ENCODE measurements around the gene PPP1R14C.

Gene PPP1R14C

DNA sequence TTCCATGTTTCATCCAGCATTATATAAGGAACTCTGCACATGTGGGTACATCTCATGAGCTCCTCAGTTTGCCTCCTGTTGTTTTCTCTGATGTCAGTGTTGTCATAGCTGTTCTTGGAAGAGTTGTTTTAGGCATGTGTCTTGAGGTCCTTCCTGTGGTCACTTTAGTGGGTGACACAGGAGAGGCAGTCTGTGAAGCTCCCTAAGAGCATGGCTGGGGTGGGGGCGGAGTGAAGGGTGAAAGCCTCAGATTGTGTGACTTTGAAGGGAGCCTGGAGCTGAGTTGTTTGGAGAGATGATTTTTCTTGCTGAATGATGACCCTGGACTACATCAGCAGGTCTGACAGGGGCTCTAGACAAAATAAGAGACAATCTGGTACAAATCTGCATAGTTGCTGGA, 37.7 kb downstream of the PPP1R14C start:
- Histone ChIP-seq H3K9me3 (ENCODE audit: control insufficient read depth, low read length) (no peaks in the 10 kb centered on the region), H2AFZ (no peak overlapping the region), H3K79me2 (no peaks in the 10 kb centered on the region), H3K4me2 (ENCODE audit: low read length) (no peak overlapping the region), H3K36me3 (ENCODE audit: control insufficient read depth, insufficient read depth, low read length) (no peaks in the 10 kb centered on the region), H3K4me1 (no peaks in the 10 kb centered on the region), H3K4me3 (ENCODE audit: low read depth, low read length) (no peak overlapping the region), H3K27ac (no peak overlapping the region), H3K9ac (no peak overlapping the region), H3K27me3 (ENCODE audit: control insufficient read depth, insufficient read depth, low read length) (no peaks in the 10 kb centered on the region)
- TF ChIP-seq, protein P1, sequence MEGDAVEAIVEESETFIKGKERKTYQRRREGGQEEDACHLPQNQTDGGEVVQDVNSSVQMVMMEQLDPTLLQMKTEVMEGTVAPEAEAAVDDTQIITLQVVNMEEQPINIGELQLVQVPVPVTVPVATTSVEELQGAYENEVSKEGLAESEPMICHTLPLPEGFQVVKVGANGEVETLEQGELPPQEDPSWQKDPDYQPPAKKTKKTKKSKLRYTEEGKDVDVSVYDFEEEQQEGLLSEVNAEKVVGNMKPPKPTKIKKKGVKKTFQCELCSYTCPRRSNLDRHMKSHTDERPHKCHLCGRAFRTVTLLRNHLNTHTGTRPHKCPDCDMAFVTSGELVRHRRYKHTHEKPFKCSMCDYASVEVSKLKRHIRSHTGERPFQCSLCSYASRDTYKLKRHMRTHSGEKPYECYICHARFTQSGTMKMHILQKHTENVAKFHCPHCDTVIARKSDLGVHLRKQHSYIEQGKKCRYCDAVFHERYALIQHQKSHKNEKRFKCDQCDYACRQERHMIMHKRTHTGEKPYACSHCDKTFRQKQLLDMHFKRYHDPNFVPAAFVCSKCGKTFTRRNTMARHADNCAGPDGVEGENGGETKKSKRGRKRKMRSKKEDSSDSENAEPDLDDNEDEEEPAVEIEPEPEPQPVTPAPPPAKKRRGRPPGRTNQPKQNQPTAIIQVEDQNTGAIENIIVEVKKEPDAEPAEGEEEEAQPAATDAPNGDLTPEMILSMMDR (IDR thresholded peaks at IDR 0.05) = no peak

GRCh38 chr6:150182460-150183078, 39.7 kb downstream of the PPP1R14C start:
- H3K79me2 ChIP-seq = no peaks in the 10 kb centered on the region
- no peaks in the 10 kb centered on the region for H3K4me1 ChIP-seq
- no peak overlapping the region for H3K27ac ChIP-seq

GRCh38 chr6:150183105-150183504, 40.3 kb downstream of the PPP1R14C start:
- TF ChIP-seq, protein P1 (IDR thresholded peaks at IDR 0.05) = no peak
- H3K79me2 ChIP-seq = no peaks in the 10 kb centered on the region
- no peak overlapping the region for H3K9ac ChIP-seq
- no peaks in the 10 kb centered on the region for H3K9me3 ChIP-seq (ENCODE audit: control insufficient read depth, low read length)
- H3K4me3 ChIP-seq (ENCODE audit: low read depth, low read length) = no peak overlapping the region
- no peak overlapping the region for H3K27ac ChIP-seq
- H3K4me2 ChIP-seq (ENCODE audit: low read length) = no peak overlapping the region
- no peaks in the 10 kb centered on the region for H3K27me3 ChIP-seq (ENCODE audit: control insufficient read depth, insufficient read depth, low read length)
- no peaks in the 10 kb centered on the region for H3K36me3 ChIP-seq (ENCODE audit: control insufficient read depth, insufficient read depth, low read length)
- H3K4me1 ChIP-seq = no peaks in the 10 kb centered on the region
- no peak overlapping the region for H2AFZ ChIP-seq

More at GRCh38 chr6:150182460-150183078, 39.7 kb downstream of the PPP1R14C start:
- no peak overlapping the region for H3K4me3 ChIP-seq (ENCODE audit: low read depth, low read length)
- H3K27me3 ChIP-seq (ENCODE audit: control insufficient read depth, insufficient read depth, low read length) = no peaks in the 10 kb centered on the region
- no peaks in the 10 kb centered on the region for H3K9me3 ChIP-seq (ENCODE audit: control insufficient read depth, low read length)
- no peak overlapping the region for H3K9ac ChIP-seq
- TF ChIP-seq, protein P1 (IDR thresholded peaks at IDR 0.05) = no peak
- no peak overlapping the region for H2AFZ ChIP-seq
- no peak overlapping the region for H3K4me2 ChIP-seq (ENCODE audit: low read length)
- no peaks in the 10 kb centered on the region for H3K36me3 ChIP-seq (ENCODE audit: control insufficient read depth, insufficient read depth, low read length)

DNA sequence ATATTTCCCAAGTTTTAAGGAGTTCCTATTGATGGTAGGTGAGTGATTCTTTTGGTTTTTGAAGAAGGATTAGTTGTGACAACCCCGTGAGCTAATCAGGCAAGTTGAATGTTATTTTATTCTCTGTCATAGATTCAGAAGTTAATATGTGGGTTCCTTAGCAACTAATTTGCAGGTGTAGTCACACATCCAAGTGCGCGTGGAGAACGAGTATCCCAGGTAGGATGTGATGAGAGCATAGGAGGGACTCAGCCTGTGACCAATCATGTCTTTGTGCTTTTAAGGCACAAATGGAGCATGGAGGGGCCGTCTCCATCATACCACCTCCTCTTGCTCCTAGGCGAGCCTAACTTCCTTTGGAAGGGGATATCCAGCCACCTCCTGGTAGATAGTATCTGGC, 41.1 kb downstream of the PPP1R14C start:
- no peak overlapping the region for H3K27ac ChIP-seq

More for the DNA sequence above, 41.1 kb downstream of the PPP1R14C start:
- Histone ChIP-seq H2AFZ (no peak overlapping the region), H3K27me3 (ENCODE audit: control insufficient read depth, insufficient read depth, low read length) (no peaks in the 10 kb centered on the region), H3K4me2 (ENCODE audit: low read length) (no peak overlapping the region), H3K9me3 (ENCODE audit: control insufficient read depth, low read length) (no peaks in the 10 kb centered on the region), H3K4me1 (no peaks in the 10 kb centered on the region), H3K9ac (no peak overlapping the region), H3K4me3 (ENCODE audit: low read depth, low read length) (no peak overlapping the region), H3K79me2 (no peaks in the 10 kb centered on the region), H3K36me3 (ENCODE audit: control insufficient read depth, insufficient read depth, low read length) (no peaks in the 10 kb centered on the region)
- TF ChIP-seq, protein P1 (IDR thresholded peaks at IDR 0.05) = no peak

Data from parathyroid adenoma (tissue), 2 donors.